Hematopoietic multipotent progenitor cell treated with erythropoietin and hydrocortisone succinate and interleukin-3 and kit ligand, for 4 days (in vitro differentiated cells): ENCODE data around the gene PIK3C2B.
"Not testable (repeated sequence)": the region's sequence is repeated elsewhere in the genome, so short reads cannot be mapped to it uniquely, and the experiment has no call there.

Experiments used
- DNase-seq: peaks from one replicate; pipeline ENCODE4 v3.0.0-alpha.2; 2015

Gene PIK3C2B

GRCh38 chr1:204494281-204495077 is at the start of gene PIK3C2B:
Gene PIK3C2B, minus strand, starts transcription at chr1:204494805. Its CDS starts 25,003 bp downstream, at chr1:204469802.
- DNase-seq = peak; percentile 90

- peak; percentile 76 for DNase-seq
Measured at GRCh38 chr1:204544321-204544720, 49.7 kb upstream of the PIK3C2B start.

- no peak for DNase-seq
Measured at GRCh38 chr1:204541626-204542025, 47.0 kb upstream of the PIK3C2B start.

GRCh38 chr1:204532832-204533231 is 38.2 kb upstream of the PIK3C2B start:
- DNase-seq = no peak

- DNase-seq = no peak
Measured at GRCh38 chr1:204530932-204531331, 36.3 kb upstream of the PIK3C2B start.

GRCh38 chr1:204529371-204529895 is 34.8 kb upstream of the PIK3C2B start:
- no peak for DNase-seq

GRCh38 chr1:204528677-204529076 is 34.1 kb upstream of the PIK3C2B start:
- DNase-seq = no peak

GRCh38 chr1:204528241-204528640 is 33.6 kb upstream of the PIK3C2B start:
- no peak for DNase-seq

- no peak for DNase-seq
Measured at GRCh38 chr1:204524986-204525385, 30.4 kb upstream of the PIK3C2B start.

GRCh38 chr1:204523605-204524215 is 29.1 kb upstream of the PIK3C2B start:
- DNase-seq = no peak

- peak; percentile 30 for DNase-seq
Measured at GRCh38 chr1:204521941-204522521, 27.4 kb upstream of the PIK3C2B start.

- peak; percentile 89 for DNase-seq
Measured at GRCh38 chr1:204520834-204521709, 26.5 kb upstream of the PIK3C2B start.

- not testable (repeated sequence) for DNase-seq
Measured at GRCh38 chr1:204517382-204517781, 22.8 kb upstream of the PIK3C2B start.

GRCh38 chr1:204516180-204516879 is 21.7 kb upstream of the PIK3C2B start, which contains the start of gene MDM4:
Gene MDM4, plus strand, starts transcription at chr1:204516406. Its CDS starts 9,113 bp downstream, at chr1:204525519.
- DNase-seq = peak; percentile 99

GRCh38 chr1:204514828-204515227 is 20.2 kb upstream of the PIK3C2B start:
- DNase-seq = no peak

GRCh38 chr1:204513117-204513716 is 18.6 kb upstream of the PIK3C2B start:
- DNase-seq = peak; percentile 85

- DNase-seq = no peak
Measured at GRCh38 chr1:204511366-204511765, 16.8 kb upstream of the PIK3C2B start.

- DNase-seq = no peak
Measured at GRCh38 chr1:204509186-204509635, 14.6 kb upstream of the PIK3C2B start.

GRCh38 chr1:204507317-204508105 is 12.9 kb upstream of the PIK3C2B start:
- peak; percentile 86 for DNase-seq

GRCh38 chr1:204506969-204507316 is 12.3 kb upstream of the PIK3C2B start:
- peak; percentile 96 for DNase-seq
